Activated CD4-positive, alpha-beta memory T cell treated with anti-CD3 and anti-CD28 coated beads for 36 hours (primary cell): ENCODE data around the gene CYP2D6. TPM values are rescaled to one million over a fixed set of nuclear protein-coding genes. Genes with fewer than 3 reads are reported as not detected.
"Not testable (repeated sequence)": the region's sequence is repeated elsewhere in the genome, so short reads cannot be mapped to it uniquely, and the experiment has no call there.

ENCODE experiments used
- CTCF ChIA-PET: fragments of 350-600 bp; sonication (Branson Sonifier 250); formaldehyde crosslinking; loops from one replicate; lab custom pipeline; 2021; ENCODE audit warnings: antibody characterized with exemption, inconsistent platforms; lab: Charles Lee
- POLR2A ChIA-PET: fragments of 350-600 bp; sonication (Branson Sonifier 250); formaldehyde crosslinking; loops from one replicate; lab custom pipeline; 2021; ENCODE audit warnings: antibody characterized with exemption; lab: Charles Lee
- DNase-seq: peaks from one replicate; pipeline ENCODE4 v3.0.0-alpha.2; 2020
- H3K27ac Mint-ChIP-seq: one replicate; pipeline ENCODE4 v1.8.0; 2021; ENCODE audit warnings: mixed read lengths
- H3K27me3 Mint-ChIP-seq: one replicate; pipeline ENCODE4 v1.8.0; 2021; ENCODE audit warnings: mixed read lengths
- H3K36me3 Mint-ChIP-seq: one replicate; pipeline ENCODE4 v1.8.0; 2021; ENCODE audit warnings: mixed read lengths
- H3K4me1 Mint-ChIP-seq: one replicate; pipeline ENCODE4 v1.8.0; 2021; ENCODE audit warnings: low read depth, mixed read lengths
- H3K4me3 Mint-ChIP-seq: one replicate; pipeline ENCODE4 v1.8.0; 2021; ENCODE audit warnings: mild to moderate bottlenecking, mixed read lengths
- H3K9me3 Mint-ChIP-seq: one replicate; pipeline ENCODE4 v1.8.0; 2021; ENCODE audit warnings: mixed read lengths
- intact Hi-C: fragments of 100-400 bp; cut with micrococcal nuclease; formaldehyde crosslinking; loops from one replicate; pipeline ENCODE4 v1.15.1; 2023
- total RNA-seq, 2 experiments: library from RNA; stranded (reverse); gene quantifications; one replicate each; pipeline ENCODE4 v1.2.3, GENCODE V29; 2021

Gene CYP2D6
- total RNA-seq, 2 experiments from 2014 or later = 1.5 to 1.9 TPM

GRCh38 chr22:42128007-42128406 is 2.6 kb downstream of the CYP2D6 start:
- H3K4me1 Mint-ChIP-seq, POLR2A ChIA-PET, H3K4me3 Mint-ChIP-seq, CTCF ChIA-PET, H3K27ac Mint-ChIP-seq, DNase-seq, H3K36me3 Mint-ChIP-seq, intact Hi-C loops, H3K27me3 Mint-ChIP-seq, H3K9me3 Mint-ChIP-seq: not testable (repeated sequence)

GRCh38 chr22:42127606-42128005 is 3.0 kb downstream of the CYP2D6 start:
- no peaks in the 10 kb centered on the region for H3K27me3 Mint-ChIP-seq
- H3K36me3 Mint-ChIP-seq = no peaks in the 10 kb centered on the region
- POLR2A ChIA-PET = no interaction called here
- no peaks in the 10 kb centered on the region for H3K9me3 Mint-ChIP-seq
- DNase-seq = no peak
- H3K27ac Mint-ChIP-seq = no peak overlapping the region
- CTCF ChIA-PET = no interaction called here
- H3K4me3 Mint-ChIP-seq = no peak overlapping the region
- intact Hi-C loops = no loop called here
- no peaks in the 10 kb centered on the region for H3K4me1 Mint-ChIP-seq

GRCh38 chr22:42123529-42123928 is 7.1 kb downstream of the CYP2D6 start:
- peaks cover 32% of the 10 kb centered on the region for H3K4me1 Mint-ChIP-seq
- H3K27me3 Mint-ChIP-seq, CTCF ChIA-PET, H3K27ac Mint-ChIP-seq, H3K4me3 Mint-ChIP-seq, H3K36me3 Mint-ChIP-seq, DNase-seq, H3K9me3 Mint-ChIP-seq, POLR2A ChIA-PET, intact Hi-C loops: not testable (repeated sequence)

GRCh38 chr22:42120231-42121021 is 10.2 kb downstream of the CYP2D6 start:
- H3K36me3 Mint-ChIP-seq, POLR2A ChIA-PET, H3K27me3 Mint-ChIP-seq: not testable (repeated sequence)
- H3K4me3 Mint-ChIP-seq = peak overlapping the region; percentile 56
- intact Hi-C loops = loop anchor here (2.0 kb wide), 1 partner anchor 30 kb away; the partner anchor contains the start of gene NDUFA6
- CTCF ChIA-PET = interaction anchor here (1.7 kb wide), 1 partner anchor 29 kb away, joined by 5 read pairs; the partner anchor contains the start of gene NDUFA6
- DNase-seq = peak; percentile 66
- peak overlapping the region; percentile 94 for H3K27ac Mint-ChIP-seq
- H3K9me3 Mint-ChIP-seq = peaks cover 10% of the 10 kb centered on the region
- H3K4me1 Mint-ChIP-seq = peaks cover 32% of the 10 kb centered on the region

GRCh38 chr22:42116848-42117424 is 13.7 kb downstream of the CYP2D6 start:
- Mint-ChIP-seq H3K27ac (no peak overlapping the region), H3K36me3 (peaks cover 12% of the 10 kb centered on the region), H3K27me3 (no peaks in the 10 kb centered on the region), H3K4me3 (no peak overlapping the region), H3K4me1 (peaks cover 26% of the 10 kb centered on the region), H3K9me3 (peaks cover 23% of the 10 kb centered on the region)
- POLR2A ChIA-PET = interaction anchor here (1.5 kb wide), 1 partner anchor 496 kb away, joined by 3 read pairs; the partner anchor contains the start of genes DESI1 and XRCC6
- intact Hi-C loops = no loop called here
- CTCF ChIA-PET = interaction anchor here (1.2 to 3.6 kb wide), 6 partner anchors 19 to 327 kb away, joined by 3 to 13 read pairs (median 6); partner anchors contain the start of gene NDUFA6
- DNase-seq = no peak

- H3K9me3 Mint-ChIP-seq = peaks cover 23% of the 10 kb centered on the region
- POLR2A ChIA-PET, H3K27me3 Mint-ChIP-seq, intact Hi-C loops, DNase-seq, H3K4me3 Mint-ChIP-seq, H3K27ac Mint-ChIP-seq: not testable (repeated sequence)
- peaks cover 12% of the 10 kb centered on the region for H3K4me1 Mint-ChIP-seq
- CTCF ChIA-PET = interaction anchor here (3.6 kb wide), 1 partner anchor 329 kb away, joined by 12 read pairs; no protein-coding TSS in a partner anchor
- H3K36me3 Mint-ChIP-seq = peaks cover 12% of the 10 kb centered on the region
These were observed 15.2 kb downstream of the CYP2D6 start for GRCh38 chr22:42115420-42115830.

- no peaks in the 10 kb centered on the region for H3K27me3 Mint-ChIP-seq
- H3K27ac Mint-ChIP-seq = no peak overlapping the region
- ChIA-PET POLR2A (no interaction called here), CTCF (no interaction called here)
- H3K9me3 Mint-ChIP-seq = peaks cover 23% of the 10 kb centered on the region
- peaks cover 6% of the 10 kb centered on the region for H3K4me1 Mint-ChIP-seq
- H3K36me3 Mint-ChIP-seq = peaks cover 12% of the 10 kb centered on the region
- no peak for DNase-seq
- intact Hi-C loops = no loop called here
- H3K4me3 Mint-ChIP-seq = no peak overlapping the region
These were observed 15.9 kb downstream of the CYP2D6 start for GRCh38 chr22:42114721-42115120.

GRCh38 chr22:42112793-42113192 is 17.8 kb downstream of the CYP2D6 start:
- H3K9me3 Mint-ChIP-seq = peaks cover 23% of the 10 kb centered on the region
- intact Hi-C loops, H3K4me1 Mint-ChIP-seq, H3K4me3 Mint-ChIP-seq, POLR2A ChIA-PET, H3K27me3 Mint-ChIP-seq, H3K27ac Mint-ChIP-seq, DNase-seq: not testable (repeated sequence)
- H3K36me3 Mint-ChIP-seq = peaks cover 12% of the 10 kb centered on the region
- CTCF ChIA-PET = interaction anchor here (0.5 to 3.2 kb wide), 4 partner anchors 22 to 362 kb away, joined by 3 to 15 read pairs (median 3); partner anchors contain the start of gene NDUFA6

- CTCF ChIA-PET = interaction anchor here (1.2 to 3.2 kb wide), 2 partner anchors 21 to 144 kb away, joined by 3 to 15 read pairs; partner anchors contain the start of gene NDUFA6
- POLR2A ChIA-PET = no interaction called here
- Mint-ChIP-seq H3K27ac (no peak overlapping the region), H3K4me3 (no peak overlapping the region), H3K9me3 (peaks cover 23% of the 10 kb centered on the region), H3K36me3 (peaks cover 12% of the 10 kb centered on the region), H3K4me1 (no peaks in the 10 kb centered on the region), H3K27me3 (no peaks in the 10 kb centered on the region)
- DNase-seq = no peak
- intact Hi-C loops = no loop called here
These were observed 18.8 kb downstream of the CYP2D6 start for GRCh38 chr22:42111798-42112197.

GRCh38 chr22:42108848-42109247 is 21.8 kb downstream of the CYP2D6 start:
- Mint-ChIP-seq H3K27ac (no peak overlapping the region), H3K4me1 (no peaks in the 10 kb centered on the region), H3K27me3 (no peaks in the 10 kb centered on the region), H3K9me3 (peaks cover 13% of the 10 kb centered on the region), H3K36me3 (peaks cover 9% of the 10 kb centered on the region), H3K4me3 (no peak overlapping the region)
- intact Hi-C loops = no loop called here
- no peak for DNase-seq
- POLR2A ChIA-PET = no interaction called here
- CTCF ChIA-PET = no interaction called here

- DNase-seq, intact Hi-C loops, H3K4me3 Mint-ChIP-seq, H3K27me3 Mint-ChIP-seq, H3K27ac Mint-ChIP-seq, H3K4me1 Mint-ChIP-seq, POLR2A ChIA-PET, CTCF ChIA-PET: not testable (repeated sequence)
- H3K9me3 Mint-ChIP-seq = peaks cover 32% of the 10 kb centered on the region
- H3K36me3 Mint-ChIP-seq = peaks cover 30% of the 10 kb centered on the region
These were observed 26.2 kb downstream of the CYP2D6 start for GRCh38 chr22:42104332-42104860.

- H3K27ac Mint-ChIP-seq = no peak overlapping the region
- H3K27me3 Mint-ChIP-seq = no peaks in the 10 kb centered on the region
- H3K36me3 Mint-ChIP-seq = peaks cover 37% of the 10 kb centered on the region
- DNase-seq = no peak
- ChIA-PET CTCF (interaction anchor here (2.0 kb wide), 1 partner anchor 10 kb away, joined by 7 read pairs; the partner anchor contains the start of gene NDUFA6), POLR2A (no interaction called here)
- no peak overlapping the region for H3K4me3 Mint-ChIP-seq
- intact Hi-C loops = no loop called here
- no peaks in the 10 kb centered on the region for H3K4me1 Mint-ChIP-seq
- peaks cover 34% of the 10 kb centered on the region for H3K9me3 Mint-ChIP-seq
These were observed 29.4 kb downstream of the CYP2D6 start for GRCh38 chr22:42101199-42101598.
